ACHN (cell line): ENCODE results near the gene CRTC1.
A peak's percentile ranks its signal among the peaks of the same experiment; 100 is the strongest.

Source experiments
- DNase-seq: peaks from one replicate; pipeline ENCODE4 v3.0.0-alpha.2; 2015
- in situ Hi-C: cut with HindIII; loops from 2 replicates; pipeline ENCODE4 v1.10.0; 2017; ENCODE audit warnings: low sequenced_read_pairs, low pct_ligation_motif_present, low pct_unique_long_range_greater_than_20kb

The CRTC1 gene

GRCh38 chr19:18771328-18772242, 88.1 kb downstream of the CRTC1 start:
- DNase-seq: no peak
- in situ Hi-C loops: no loop called here

- DNase-seq: no peak
- in situ Hi-C loops: no loop called here
Observed at GRCh38 chr19:18772620-18773587, 89.4 kb downstream of the CRTC1 start.

- DNase-seq: no peak
- in situ Hi-C loops: no loop called here
Observed at GRCh38 chr19:18773682-18774081, 90.2 kb downstream of the CRTC1 start.

GRCh38 chr19:18774107-18774506, 90.6 kb downstream of the CRTC1 start:
- DNase-seq: no peak
- in situ Hi-C loops: no loop called here

- in situ Hi-C loops: no loop called here
- no peak for DNase-seq
Observed at GRCh38 chr19:18774782-18775444, 91.4 kb downstream of the CRTC1 start.

- peak; percentile 37 for DNase-seq
- in situ Hi-C loops: no loop called here
Observed at GRCh38 chr19:18775586-18776287, 92.3 kb downstream of the CRTC1 start.

- in situ Hi-C loops: no loop called here
- peak; percentile 56 for DNase-seq
Observed at GRCh38 chr19:18776288-18776594, 92.8 kb downstream of the CRTC1 start.

- in situ Hi-C loops: no loop called here
- DNase-seq: peak; percentile 10
Observed at GRCh38 chr19:18776736-18777135, 93.3 kb downstream of the CRTC1 start.

GRCh38 chr19:18777301-18778075, 94.0 kb downstream of the CRTC1 start:
- no peak for DNase-seq
- in situ Hi-C loops: no loop called here

GRCh38 chr19:18778076-18778389, 94.6 kb downstream of the CRTC1 start:
- in situ Hi-C loops: no loop called here
- no peak for DNase-seq

GRCh38 chr19:18778826-18779495, 95.5 kb downstream of the CRTC1 start:
- no peak for DNase-seq
- in situ Hi-C loops: no loop called here

GRCh38 chr19:18780081-18780480, 96.6 kb downstream of the CRTC1 start:
- DNase-seq: no peak
- in situ Hi-C loops: no loop called here

- in situ Hi-C loops: no loop called here
- no peak for DNase-seq
Observed at GRCh38 chr19:18780631-18781030, 97.2 kb downstream of the CRTC1 start.

- in situ Hi-C loops: no loop called here
Observed at GRCh38 chr19:18781047-18781600, 97.6 kb downstream of the CRTC1 start.

GRCh38 chr19:18781885-18782527, 98.5 kb downstream of the CRTC1 start:
- no peak for DNase-seq
- in situ Hi-C loops: no loop called here

More at GRCh38 chr19:18781047-18781600, 97.6 kb downstream of the CRTC1 start:
- no peak for DNase-seq

- in situ Hi-C loops: no loop called here
- DNase-seq: no peak
Observed at GRCh38 chr19:18782559-18783225, 99.2 kb downstream of the CRTC1 start.
